HL-60 (cell line): Measurements from ENCODE around the gene ZPLD1.

Experiments
- CTCF ChIP-seq: IDR thresholded peaks from one replicate; pipeline ENCODE4 v1.5.1; 2011; ENCODE audit warnings: low read length, control low read depth, inconsistent platforms; ENCODE audit not compliant: insufficient read depth
- GABPA ChIP-seq: IDR thresholded peaks from 2 replicates; pipeline ENCODE4 v1.6.1; 2012; ENCODE audit warnings: low read depth
- POLR2AphosphoS5 ChIP-seq: IDR thresholded peaks from 2 replicates; pipeline ENCODE4 v1.6.1; 2012; ENCODE audit warnings: low read depth
- REST ChIP-seq: IDR thresholded peaks from 2 replicates; pipeline ENCODE4 v1.6.1; 2012; ENCODE audit warnings: low read depth; ENCODE audit not compliant: insufficient replicate concordance
- SPI1 ChIP-seq: IDR thresholded peaks from 2 replicates; pipeline ENCODE4 v1.6.1; 2012; ENCODE audit warnings: low read depth, mild to moderate bottlenecking, borderline replicate concordance

- TF ChIP-seq CTCF = no peak
- no peak for TF ChIP-seq POLR2AphosphoS5
- TF ChIP-seq GABPA = no peak
- no peak for TF ChIP-seq REST
- no peak for TF ChIP-seq SPI1
Measured at GRCh38 chr3:102497571-102497970, 62.8 kb downstream of the ZPLD1 start.
